GM13976 (cell line): Measurements from ENCODE around the gene ACER1.

Experiments used
- DNase-seq: peaks from one replicate; pipeline ENCODE4 v3.0.0; 2012; ENCODE audit warnings: low spot score
- in situ Hi-C: fragments of 300-500 bp; cut with MboI; formaldehyde crosslinking; loops from one replicate; pipeline ENCODE4 v1.12.0; 2022; ENCODE audit warnings: low sequenced_read_pairs, mixed read lengths, inconsistent platforms; ENCODE audit not compliant: unreplicated experiment
- TF ChIP-seq, protein P1 (sequence below): IDR thresholded peaks from 2 replicates; pipeline ENCODE4 v1.5.1; 2012; ENCODE audit warnings: borderline replicate concordance, mild to moderate bottlenecking; ENCODE audit not compliant: insufficient read depth; ENCODE audit errors: extremely low read depth, missing control alignments, control extremely low read depth

ACER1 gene

GRCh38 chr19:6272913-6273600 lies 60.4 kb downstream of the ACER1 start:
- in situ Hi-C loops, result no loop called here
- no peak for DNase-seq
- TF ChIP-seq, protein P1, sequence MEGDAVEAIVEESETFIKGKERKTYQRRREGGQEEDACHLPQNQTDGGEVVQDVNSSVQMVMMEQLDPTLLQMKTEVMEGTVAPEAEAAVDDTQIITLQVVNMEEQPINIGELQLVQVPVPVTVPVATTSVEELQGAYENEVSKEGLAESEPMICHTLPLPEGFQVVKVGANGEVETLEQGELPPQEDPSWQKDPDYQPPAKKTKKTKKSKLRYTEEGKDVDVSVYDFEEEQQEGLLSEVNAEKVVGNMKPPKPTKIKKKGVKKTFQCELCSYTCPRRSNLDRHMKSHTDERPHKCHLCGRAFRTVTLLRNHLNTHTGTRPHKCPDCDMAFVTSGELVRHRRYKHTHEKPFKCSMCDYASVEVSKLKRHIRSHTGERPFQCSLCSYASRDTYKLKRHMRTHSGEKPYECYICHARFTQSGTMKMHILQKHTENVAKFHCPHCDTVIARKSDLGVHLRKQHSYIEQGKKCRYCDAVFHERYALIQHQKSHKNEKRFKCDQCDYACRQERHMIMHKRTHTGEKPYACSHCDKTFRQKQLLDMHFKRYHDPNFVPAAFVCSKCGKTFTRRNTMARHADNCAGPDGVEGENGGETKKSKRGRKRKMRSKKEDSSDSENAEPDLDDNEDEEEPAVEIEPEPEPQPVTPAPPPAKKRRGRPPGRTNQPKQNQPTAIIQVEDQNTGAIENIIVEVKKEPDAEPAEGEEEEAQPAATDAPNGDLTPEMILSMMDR, result no peak

DNA sequence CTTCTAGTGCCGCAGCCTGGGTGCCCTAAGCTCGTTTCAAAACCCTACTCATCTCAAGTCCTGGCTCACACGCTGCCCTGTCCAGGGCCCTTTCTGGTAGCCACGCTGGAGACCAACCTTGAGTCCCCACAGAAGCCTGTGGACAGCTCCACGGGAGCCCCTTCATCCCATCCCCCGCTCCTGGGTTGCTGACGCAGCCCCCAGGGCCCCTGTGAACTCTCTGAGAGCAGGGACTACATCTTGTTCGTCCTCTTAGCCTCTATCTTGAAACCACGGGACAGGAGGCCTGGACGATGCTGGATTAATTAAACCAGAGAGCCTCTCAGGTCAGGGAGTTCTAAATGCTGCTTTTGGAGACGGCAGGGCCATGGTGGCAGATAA lies 61.0 kb downstream of the ACER1 start:
- in situ Hi-C loops, result no loop called here

DNA sequence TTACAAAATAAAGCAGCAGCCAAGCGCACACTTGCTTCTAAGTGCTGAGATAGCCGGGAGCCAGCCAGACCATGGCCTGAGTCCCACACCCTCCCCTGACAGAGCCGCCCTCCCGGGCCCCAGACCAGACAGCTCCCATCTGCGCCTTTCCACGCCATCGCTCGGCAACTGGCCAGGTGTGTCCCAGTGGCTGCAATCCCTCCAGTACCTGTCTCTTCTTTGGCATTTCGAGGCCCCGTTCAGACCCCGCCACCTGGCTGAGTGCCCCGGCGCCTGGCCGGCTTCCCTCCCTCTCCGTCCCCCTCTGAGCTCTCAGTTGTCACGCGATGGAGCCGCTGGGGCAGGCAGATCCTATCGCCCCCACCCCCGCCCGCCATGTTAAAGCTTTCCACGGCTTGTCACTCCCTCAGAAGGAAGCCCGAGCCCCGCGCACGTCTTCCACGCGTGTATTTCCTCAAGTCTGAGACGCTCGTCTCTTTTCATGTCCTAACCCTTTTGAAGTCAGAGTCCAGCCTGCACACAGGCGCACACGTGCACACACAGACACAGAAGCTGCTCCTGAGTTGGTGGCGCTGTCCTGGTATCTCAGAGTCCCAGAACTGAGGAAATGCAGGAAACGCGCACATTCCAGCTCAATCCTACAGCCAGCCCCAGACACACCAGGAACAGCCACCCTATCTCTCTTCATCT lies 61.5 kb downstream of the ACER1 start:
- in situ Hi-C loops, result no loop called here
- DNase-seq, result no peak
- TF ChIP-seq, protein P1, result no peak

More for the DNA sequence above, 61.0 kb downstream of the ACER1 start:
- TF ChIP-seq, protein P1, result no peak
- DNase-seq, result no peak

GRCh38 chr19:6271251-6271650 lies 62.2 kb downstream of the ACER1 start:
- TF ChIP-seq, protein P1, result no peak
- no peak for DNase-seq
- in situ Hi-C loops, result no loop called here

DNA sequence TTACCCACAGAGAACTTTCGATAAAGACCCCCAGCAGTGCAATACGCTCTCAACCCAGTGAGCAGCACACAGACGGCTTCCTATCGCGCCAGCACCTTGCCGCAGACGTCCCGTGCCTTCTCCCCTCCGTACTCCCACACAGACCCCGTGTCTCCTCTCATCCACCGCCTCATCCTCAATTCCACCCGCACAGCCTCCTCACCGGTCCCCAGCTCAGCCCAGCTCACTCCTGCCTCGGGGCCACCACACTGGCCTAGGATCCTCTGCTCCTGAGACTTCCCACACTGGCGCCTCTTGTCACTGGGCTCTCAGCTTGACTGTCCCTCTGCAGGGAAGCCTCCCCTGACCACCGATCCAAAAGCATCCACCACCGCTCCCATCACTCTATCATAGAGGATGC lies 62.6 kb downstream of the ACER1 start:
- no peak for DNase-seq
- in situ Hi-C loops, result no loop called here
- TF ChIP-seq, protein P1, result no peak

- TF ChIP-seq, protein P1, result no peak
- DNase-seq, result no peak
- in situ Hi-C loops, result no loop called here
Measured at GRCh38 chr19:6270076-6270745, 63.2 kb downstream of the ACER1 start.
